Osteocyte (in vitro differentiated cells): ENCODE results near the gene RACK1. TPM values are rescaled to one million over a fixed set of nuclear protein-coding genes. Genes with fewer than 3 reads are reported as not detected.

ENCODE experiments used
- DNase-seq: peaks from one replicate; pipeline ENCODE4 v3.0.0; 2021; ENCODE audit warnings: mixed read lengths; ENCODE audit not compliant: unreplicated experiment; ENCODE audit errors: extremely low spot score
- H3K27ac Mint-ChIP-seq: one replicate; pipeline ENCODE4 v1.8.0; 2021; ENCODE audit warnings: mild to moderate bottlenecking, mixed read lengths; ENCODE audit not compliant: unreplicated experiment
- H3K27me3 Mint-ChIP-seq: one replicate; pipeline ENCODE4 v1.8.0; 2021; ENCODE audit warnings: mixed read lengths; ENCODE audit not compliant: unreplicated experiment
- H3K36me3 Mint-ChIP-seq: one replicate; pipeline ENCODE4 v1.8.0; 2021; ENCODE audit warnings: mixed read lengths; ENCODE audit not compliant: unreplicated experiment
- H3K4me1 Mint-ChIP-seq: one replicate; pipeline ENCODE4 v1.8.0; 2021; ENCODE audit warnings: mixed read lengths; ENCODE audit not compliant: unreplicated experiment
- H3K4me3 Mint-ChIP-seq: one replicate; pipeline ENCODE4 v1.8.0; 2021; ENCODE audit warnings: mild to moderate bottlenecking, moderate library complexity, mixed read lengths; ENCODE audit not compliant: unreplicated experiment
- H3K9me3 Mint-ChIP-seq: one replicate; pipeline ENCODE4 v1.8.0; 2021; ENCODE audit warnings: mixed read lengths; ENCODE audit not compliant: unreplicated experiment
- total RNA-seq: library from RNA; stranded (reverse); gene quantifications from 2 replicates; pipeline ENCODE4 v1.2.1, GENCODE V29; 2021
- TF ChIP-seq, protein P1 (sequence below): fragments of 200-600 bp; sonication (generic); IDR thresholded peaks from 2 replicates; pipeline ENCODE4 v1.5.0; 2021; ENCODE audit warnings: antibody characterized with exemption, mild to moderate bottlenecking, moderate library complexity

RACK1 gene
- total RNA-seq, 1 donor from 2014 or later: 1,921 TPM

- H3K27me3 Mint-ChIP-seq: no peaks in the 10 kb centered on the region
- H3K9me3 Mint-ChIP-seq: no peaks in the 10 kb centered on the region
- TF ChIP-seq, protein P1, sequence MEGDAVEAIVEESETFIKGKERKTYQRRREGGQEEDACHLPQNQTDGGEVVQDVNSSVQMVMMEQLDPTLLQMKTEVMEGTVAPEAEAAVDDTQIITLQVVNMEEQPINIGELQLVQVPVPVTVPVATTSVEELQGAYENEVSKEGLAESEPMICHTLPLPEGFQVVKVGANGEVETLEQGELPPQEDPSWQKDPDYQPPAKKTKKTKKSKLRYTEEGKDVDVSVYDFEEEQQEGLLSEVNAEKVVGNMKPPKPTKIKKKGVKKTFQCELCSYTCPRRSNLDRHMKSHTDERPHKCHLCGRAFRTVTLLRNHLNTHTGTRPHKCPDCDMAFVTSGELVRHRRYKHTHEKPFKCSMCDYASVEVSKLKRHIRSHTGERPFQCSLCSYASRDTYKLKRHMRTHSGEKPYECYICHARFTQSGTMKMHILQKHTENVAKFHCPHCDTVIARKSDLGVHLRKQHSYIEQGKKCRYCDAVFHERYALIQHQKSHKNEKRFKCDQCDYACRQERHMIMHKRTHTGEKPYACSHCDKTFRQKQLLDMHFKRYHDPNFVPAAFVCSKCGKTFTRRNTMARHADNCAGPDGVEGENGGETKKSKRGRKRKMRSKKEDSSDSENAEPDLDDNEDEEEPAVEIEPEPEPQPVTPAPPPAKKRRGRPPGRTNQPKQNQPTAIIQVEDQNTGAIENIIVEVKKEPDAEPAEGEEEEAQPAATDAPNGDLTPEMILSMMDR: no peak
- peaks cover 20% of the 10 kb centered on the region for H3K36me3 Mint-ChIP-seq
- peak within 1 kb of the TSS; percentile 98 for H3K4me3 Mint-ChIP-seq
- DNase-seq: peak; percentile 94
- H3K27ac Mint-ChIP-seq: peak within 1 kb of the TSS; percentile 95
- peaks cover 45% of the 10 kb centered on the region for H3K4me1 Mint-ChIP-seq
These were observed 17.1 kb upstream of the RACK1 start, which contains the start of gene TRIM52 for GRCh38 chr5:181260720-181261319. TSS of gene TRIM52 (minus strand) at chr5:181261143. CDS start at chr5:181260813, 330 bp downstream.

- TF ChIP-seq, protein P1: no peak
- peak overlapping the region; percentile 94 for H3K27ac Mint-ChIP-seq
- peaks cover 52% of the 10 kb centered on the region for H3K4me1 Mint-ChIP-seq
- no peak for DNase-seq
- peak overlapping the region; percentile 98 for H3K4me3 Mint-ChIP-seq
- no peaks in the 10 kb centered on the region for H3K9me3 Mint-ChIP-seq
- H3K27me3 Mint-ChIP-seq: no peaks in the 10 kb centered on the region
- peaks cover 21% of the 10 kb centered on the region for H3K36me3 Mint-ChIP-seq
These were observed 16.4 kb upstream of the RACK1 start for GRCh38 chr5:181259974-181260719.

DNA sequence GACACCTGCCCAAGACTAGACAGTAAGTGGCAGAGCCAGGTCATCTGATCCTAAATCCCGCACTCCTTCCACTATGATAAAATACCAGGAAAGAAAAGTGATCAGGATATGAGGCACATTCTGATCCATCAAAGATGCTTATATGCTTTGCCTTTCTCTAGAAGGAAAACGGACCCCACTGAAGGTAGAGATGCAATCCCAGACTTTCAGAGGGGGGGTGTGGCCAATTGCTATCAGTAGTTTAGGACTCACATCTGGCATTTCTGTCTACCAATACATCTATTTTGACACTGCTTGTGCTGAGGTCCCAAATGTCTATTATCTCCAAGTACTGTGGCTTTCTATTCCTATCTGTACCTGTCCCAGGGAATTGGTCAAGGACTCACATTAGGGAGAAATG, 15.6 kb upstream of the RACK1 start:
- H3K27me3 Mint-ChIP-seq: no peaks in the 10 kb centered on the region
- peaks cover 58% of the 10 kb centered on the region for H3K4me1 Mint-ChIP-seq
- H3K27ac Mint-ChIP-seq: peak overlapping the region; percentile 94
- no peak for DNase-seq
- TF ChIP-seq, protein P1: no peak
- H3K9me3 Mint-ChIP-seq: no peaks in the 10 kb centered on the region
- H3K36me3 Mint-ChIP-seq: peaks cover 24% of the 10 kb centered on the region
- peak overlapping the region; percentile 98 for H3K4me3 Mint-ChIP-seq

GRCh38 chr5:181258576-181258975, 14.9 kb upstream of the RACK1 start:
- TF ChIP-seq, protein P1: no peak
- peaks cover 57% of the 10 kb centered on the region for H3K4me1 Mint-ChIP-seq
- no peak for DNase-seq
- H3K27me3 Mint-ChIP-seq: no peaks in the 10 kb centered on the region
- no peak overlapping the region for H3K27ac Mint-ChIP-seq
- H3K4me3 Mint-ChIP-seq: peak overlapping the region; percentile 98
- no peaks in the 10 kb centered on the region for H3K9me3 Mint-ChIP-seq
- peaks cover 21% of the 10 kb centered on the region for H3K36me3 Mint-ChIP-seq
